Measurements from ENCODE around the gene FGGY. TPM values are rescaled to one million over a fixed set of nuclear protein-coding genes. Genes with fewer than 3 reads are reported as not detected.
A peak's percentile ranks its signal among the peaks of the same experiment; 100 is the strongest.
"Not testable (repeated sequence)": the region's sequence is repeated elsewhere in the genome, so short reads cannot be mapped to it uniquely, and the experiment has no call there.

FGGY gene
- total RNA-seq, 1 donor: 24.6 TPM

- no peak for DNase-seq (ENCODE audit: insufficient read length, low spot score, missing footprints)
- no peaks in the 10 kb centered on the region for H4K20me1 ChIP-seq (ENCODE audit: insufficient read depth, low read length)
- TF ChIP-seq CTCF (IDR thresholded peaks at IDR 0.05; ENCODE audit: extremely low read depth, low read depth, low read length): no peak
- no peak overlapping the region for H3K4me2 ChIP-seq (ENCODE audit: insufficient read depth, low read length)
- H3K4me1 ChIP-seq (ENCODE audit: insufficient read depth, low read length): peaks cover 19% of the 10 kb centered on the region
- H3K79me2 ChIP-seq (ENCODE audit: insufficient read depth, low read length): no peaks in the 10 kb centered on the region
- no peaks in the 10 kb centered on the region for H3K36me3 ChIP-seq (ENCODE audit: insufficient read depth, low read length)
- H3K27ac ChIP-seq (ENCODE audit: low read depth, low read length): no peak overlapping the region
- H2AFZ ChIP-seq (ENCODE audit: low read length): no peak overlapping the region
- no peaks in the 10 kb centered on the region for H3K9me3 ChIP-seq (ENCODE audit: low read depth, low read length)
- no peak overlapping the region for H3K4me3 ChIP-seq (ENCODE audit: insufficient read depth, low read length)
- no peaks in the 10 kb centered on the region for H3K27me3 ChIP-seq (ENCODE audit: insufficient read depth, low read length)
These were observed 156.5 kb downstream of the FGGY start for GRCh38 chr1:59453297-59453968.

- H2AFZ ChIP-seq (ENCODE audit: low read length): no peak overlapping the region
- no peaks in the 10 kb centered on the region for H3K79me2 ChIP-seq (ENCODE audit: insufficient read depth, low read length)
- H3K9me3 ChIP-seq (ENCODE audit: low read depth, low read length): no peaks in the 10 kb centered on the region
- H4K20me1 ChIP-seq (ENCODE audit: insufficient read depth, low read length): no peaks in the 10 kb centered on the region
- peaks cover 19% of the 10 kb centered on the region for H3K4me1 ChIP-seq (ENCODE audit: insufficient read depth, low read length)
- H3K4me3 ChIP-seq (ENCODE audit: insufficient read depth, low read length): no peak overlapping the region
- H3K27me3 ChIP-seq (ENCODE audit: insufficient read depth, low read length): no peaks in the 10 kb centered on the region
- H3K36me3 ChIP-seq (ENCODE audit: insufficient read depth, low read length): no peaks in the 10 kb centered on the region
- H3K4me2 ChIP-seq (ENCODE audit: insufficient read depth, low read length): peak overlapping the region; percentile 1
- no peak for TF ChIP-seq CTCF (IDR thresholded peaks at IDR 0.05; ENCODE audit: extremely low read depth, low read depth, low read length)
- peak; percentile 83 for DNase-seq (ENCODE audit: insufficient read length, low spot score, missing footprints)
- H3K27ac ChIP-seq (ENCODE audit: low read depth, low read length): no peak overlapping the region
These were observed 158.3 kb downstream of the FGGY start for GRCh38 chr1:59455206-59455605.

GRCh38 chr1:59457786-59458185, 160.9 kb downstream of the FGGY start:
- Histone ChIP-seq H3K9me3 (ENCODE audit: low read depth, low read length) (no peaks in the 10 kb centered on the region), H3K36me3 (ENCODE audit: insufficient read depth, low read length) (no peaks in the 10 kb centered on the region), H3K79me2 (ENCODE audit: insufficient read depth, low read length) (no peaks in the 10 kb centered on the region), H2AFZ (ENCODE audit: low read length) (no peak overlapping the region), H3K4me1 (ENCODE audit: insufficient read depth, low read length) (peaks cover 19% of the 10 kb centered on the region), H4K20me1 (ENCODE audit: insufficient read depth, low read length) (no peaks in the 10 kb centered on the region), H3K4me2 (ENCODE audit: insufficient read depth, low read length) (no peak overlapping the region), H3K27ac (ENCODE audit: low read depth, low read length) (no peak overlapping the region), H3K27me3 (ENCODE audit: insufficient read depth, low read length) (no peaks in the 10 kb centered on the region), H3K4me3 (ENCODE audit: insufficient read depth, low read length) (no peak overlapping the region)
- no peak for TF ChIP-seq CTCF (IDR thresholded peaks at IDR 0.05; ENCODE audit: extremely low read depth, low read depth, low read length)
- no peak for DNase-seq (ENCODE audit: insufficient read length, low spot score, missing footprints)

- Histone ChIP-seq H3K27ac (ENCODE audit: low read depth, low read length) (no peak overlapping the region), H2AFZ (ENCODE audit: low read length) (no peak overlapping the region), H3K4me3 (ENCODE audit: insufficient read depth, low read length) (no peak overlapping the region), H3K36me3 (ENCODE audit: insufficient read depth, low read length) (no peaks in the 10 kb centered on the region), H3K27me3 (ENCODE audit: insufficient read depth, low read length) (no peaks in the 10 kb centered on the region), H3K4me1 (ENCODE audit: insufficient read depth, low read length) (peaks cover 11% of the 10 kb centered on the region), H3K4me2 (ENCODE audit: insufficient read depth, low read length) (no peak overlapping the region), H4K20me1 (ENCODE audit: insufficient read depth, low read length) (no peaks in the 10 kb centered on the region), H3K9me3 (ENCODE audit: low read depth, low read length) (no peaks in the 10 kb centered on the region), H3K79me2 (ENCODE audit: insufficient read depth, low read length) (no peaks in the 10 kb centered on the region)
- no peak for DNase-seq (ENCODE audit: insufficient read length, low spot score, missing footprints)
- TF ChIP-seq CTCF (IDR thresholded peaks at IDR 0.05; ENCODE audit: extremely low read depth, low read depth, low read length): no peak
These were observed 162.0 kb downstream of the FGGY start for GRCh38 chr1:59458884-59459283.

GRCh38 chr1:59462942-59463341, 166.0 kb downstream of the FGGY start:
- H3K4me1 ChIP-seq (ENCODE audit: insufficient read depth, low read length): not testable (repeated sequence)

GRCh38 chr1:59465478-59465877, 168.6 kb downstream of the FGGY start:
- DNase-seq (ENCODE audit: insufficient read length, low spot score, missing footprints); H3K9me3 ChIP-seq (ENCODE audit: low read depth, low read length); H3K27ac ChIP-seq (ENCODE audit: low read depth, low read length); H3K4me1 ChIP-seq (ENCODE audit: insufficient read depth, low read length); H3K4me2 ChIP-seq (ENCODE audit: insufficient read depth, low read length); H3K27me3 ChIP-seq (ENCODE audit: insufficient read depth, low read length); H3K36me3 ChIP-seq (ENCODE audit: insufficient read depth, low read length); H3K4me3 ChIP-seq (ENCODE audit: insufficient read depth, low read length); H3K79me2 ChIP-seq (ENCODE audit: insufficient read depth, low read length); H2AFZ ChIP-seq (ENCODE audit: low read length); H4K20me1 ChIP-seq (ENCODE audit: insufficient read depth, low read length): not testable (repeated sequence)

More at GRCh38 chr1:59462942-59463341, 166.0 kb downstream of the FGGY start:
- DNase-seq (ENCODE audit: insufficient read length, low spot score, missing footprints); H3K36me3 ChIP-seq (ENCODE audit: insufficient read depth, low read length); H3K27ac ChIP-seq (ENCODE audit: low read depth, low read length); H3K4me2 ChIP-seq (ENCODE audit: insufficient read depth, low read length); H3K79me2 ChIP-seq (ENCODE audit: insufficient read depth, low read length); H3K27me3 ChIP-seq (ENCODE audit: insufficient read depth, low read length); H3K4me3 ChIP-seq (ENCODE audit: insufficient read depth, low read length); H2AFZ ChIP-seq (ENCODE audit: low read length); H3K9me3 ChIP-seq (ENCODE audit: low read depth, low read length); H4K20me1 ChIP-seq (ENCODE audit: insufficient read depth, low read length): not testable (repeated sequence)

All from osteoblast (primary cell).